HepG2 (cell line): ENCODE results near the gene YY2. TPM values are rescaled to one million over a fixed set of nuclear protein-coding genes. Genes with fewer than 3 reads are reported as not detected.

Source experiments
- ADNP ChIP-seq: sonication (generic); formaldehyde crosslinking; IDR thresholded peaks from 2 replicates; pipeline ENCODE4 v1.4.0; 2020; ENCODE audit warnings: missing genetic modification reagents
- IKZF4 ChIP-seq: sonication (generic); formaldehyde crosslinking; IDR thresholded peaks from 2 replicates; pipeline ENCODE4 v1.5.1; 2020; ENCODE audit warnings: borderline replicate concordance, mild to moderate bottlenecking, low read depth, missing genetic modification reagents; ENCODE audit errors: not compliant biosample characterization
- NRL ChIP-seq: sonication (generic); formaldehyde crosslinking; IDR thresholded peaks from 2 replicates; pipeline ENCODE4 v1.5.0; 2020; ENCODE audit warnings: missing genetic modification reagents, mild to moderate bottlenecking, moderate library complexity, borderline replicate concordance
- SP1 ChIP-seq, 2 experiments: fragments of 450-650 bp in 1 of 2; sonication (generic) in 1 of 2; formaldehyde crosslinking in 1 of 2; IDR thresholded peaks; 2 replicates each; pipeline versions ENCODE4 v1.4.0 to v1.6.1; 2016 to 2020; ENCODE audit warnings: missing genetic modification reagents in 1 of 2
- TAF15 ChIP-seq: fragments of 200-400 bp; formaldehyde crosslinking; IDR thresholded peaks from one replicate; pipeline ENCODE4 v1.6.1; 2018; ENCODE audit warnings: mild to moderate bottlenecking, low read depth, low read length; ENCODE audit not compliant: poor library complexity, severe bottlenecking
- TBX2 ChIP-seq: sonication (generic); formaldehyde crosslinking; IDR thresholded peaks from 2 replicates; pipeline ENCODE4 v1.5.0; 2020; ENCODE audit warnings: missing genetic modification reagents, mild to moderate bottlenecking, borderline replicate concordance
- ZNF205 ChIP-seq: IDR thresholded peaks from 2 replicates; pipeline ENCODE4 v1.6.1; 2018; ENCODE audit warnings: missing biosample characterization, missing genetic modification reagents
- ZNF318 ChIP-seq: sonication (generic); formaldehyde crosslinking; IDR thresholded peaks from 2 replicates; pipeline ENCODE4 v1.4.0; 2020; ENCODE audit warnings: mild to moderate bottlenecking, missing genetic modification reagents
- ZNF710 ChIP-seq: sonication (generic); formaldehyde crosslinking; IDR thresholded peaks from 2 replicates; pipeline ENCODE4 v1.5.0; 2020; ENCODE audit warnings: mild to moderate bottlenecking, missing genetic modification reagents, borderline replicate concordance
- ZNF713 ChIP-seq: sonication (generic); formaldehyde crosslinking; IDR thresholded peaks from 2 replicates; pipeline ENCODE4 v1.4.0; 2020; ENCODE audit warnings: mild to moderate bottlenecking, missing genetic modification reagents
- ZNF850 ChIP-seq: sonication (generic); formaldehyde crosslinking; conservative IDR thresholded peaks from 2 replicates; pipeline ENCODE4 v1.9.0; 2021; ENCODE audit warnings: mild to moderate bottlenecking, missing genetic modification reagents
- polyA plus RNA-seq, 8 experiments: library from polyadenylated mRNA; depleted of rRNA in 3 of 8; stranded (reverse) in 7 of 8; unstranded in 1 of 8; fragments of >200 nt; fragmentation: Illumina TruSeq in 4 of 8; extraction: Trizol in 4 of 8; gene quantifications; 2 replicates each; pipeline versions ENCODE4 v1.2.1 to v1.2.3, GENCODE V29; 2011 to 2016; ENCODE audit warnings: low read depth in 4 of 8, missing spikeins in 1 of 8, mixed read lengths in 1 of 8; ENCODE audit not compliant: insufficient read depth in 1 of 8
- total RNA-seq, 5 experiments: library from RNA; depleted of rRNA; stranded (reverse); fragments of >200 nt; fragmentation: Illumina TruSeq; extraction: Trizol; gene quantifications; 2 replicates each; pipeline ENCODE4 v1.2.3, GENCODE V29; 2016; ENCODE audit warnings: low read depth in 1 of 5
- TF ChIP-seq, protein P1 (sequence below): sonication (generic); formaldehyde crosslinking; IDR thresholded peaks from 2 replicates; pipeline ENCODE4 v1.4.0; 2020; ENCODE audit warnings: missing genetic modification reagents
- TF ChIP-seq, protein P2 (sequence below): IDR thresholded peaks from 2 replicates; pipeline ENCODE4 v1.6.1; 2016; ENCODE audit warnings: mild to moderate bottlenecking

Gene YY2
- total and polyA plus RNA-seq, 2 of the 13 experiments (the other 11 are each of a cell fraction or from before 2014, with no cell fraction given), result 0.34 to 0.44 TPM

- TF ChIP-seq ZNF318 (CRISPR knock-in tag) (no peak), NRL (CRISPR knock-in tag) (peak; percentile 84; the same call in 1 of the 2 replicates), ZNF710 (CRISPR knock-in tag) (no peak), SP1 (IDR thresholded peaks at IDR 0.05) (no peak), SP1 (CRISPR knock-in tag; IDR thresholded peaks at IDR 0.05) (peak; percentile 55; the same call in 1 of the 2 replicates), IKZF4 (CRISPR knock-in tag) (no peak), ZNF850 (CRISPR knock-in tag) (no peak), TBX2 (peak; percentile 60), ADNP (no peak), ZNF713 (CRISPR knock-in tag) (no peak), TAF15 (no peak), ZNF205 (CRISPR knock-in tag) (peak; percentile 69; the same call in 1 of the 2 replicates)
- TF ChIP-seq, protein P1, sequence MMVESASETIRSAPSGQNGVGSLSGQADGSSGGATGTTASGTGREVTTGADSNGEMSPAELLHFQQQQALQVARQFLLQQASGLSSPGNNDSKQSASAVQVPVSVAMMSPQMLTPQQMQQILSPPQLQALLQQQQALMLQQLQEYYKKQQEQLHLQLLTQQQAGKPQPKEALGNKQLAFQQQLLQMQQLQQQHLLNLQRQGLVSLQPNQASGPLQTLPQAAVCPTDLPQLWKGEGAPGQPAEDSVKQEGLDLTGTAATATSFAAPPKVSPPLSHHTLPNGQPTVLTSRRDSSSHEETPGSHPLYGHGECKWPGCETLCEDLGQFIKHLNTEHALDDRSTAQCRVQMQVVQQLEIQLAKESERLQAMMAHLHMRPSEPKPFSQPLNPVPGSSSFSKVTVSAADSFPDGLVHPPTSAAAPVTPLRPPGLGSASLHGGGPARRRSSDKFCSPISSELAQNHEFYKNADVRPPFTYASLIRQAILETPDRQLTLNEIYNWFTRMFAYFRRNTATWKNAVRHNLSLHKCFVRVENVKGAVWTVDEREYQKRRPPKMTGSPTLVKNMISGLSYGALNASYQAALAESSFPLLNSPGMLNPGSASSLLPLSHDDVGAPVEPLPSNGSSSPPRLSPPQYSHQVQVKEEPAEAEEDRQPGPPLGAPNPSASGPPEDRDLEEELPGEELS, result peak; percentile 76
- TF ChIP-seq, protein P2, sequence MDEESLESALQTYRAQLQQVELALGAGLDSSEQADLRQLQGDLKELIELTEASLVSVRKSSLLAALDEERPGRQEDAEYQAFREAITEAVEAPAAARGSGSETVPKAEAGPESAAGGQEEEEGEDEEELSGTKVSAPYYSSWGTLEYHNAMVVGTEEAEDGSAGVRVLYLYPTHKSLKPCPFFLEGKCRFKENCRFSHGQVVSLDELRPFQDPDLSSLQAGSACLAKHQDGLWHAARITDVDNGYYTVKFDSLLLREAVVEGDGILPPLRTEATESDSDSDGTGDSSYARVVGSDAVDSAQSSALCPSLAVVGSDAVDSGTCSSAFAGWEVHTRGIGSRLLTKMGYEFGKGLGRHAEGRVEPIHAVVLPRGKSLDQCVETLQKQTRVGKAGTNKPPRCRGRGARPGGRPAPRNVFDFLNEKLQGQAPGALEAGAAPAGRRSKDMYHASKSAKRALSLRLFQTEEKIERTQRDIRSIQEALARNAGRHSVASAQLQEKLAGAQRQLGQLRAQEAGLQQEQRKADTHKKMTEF (CRISPR knock-in tag), result peak; percentile 79
Observed at GRCh38 chrX:21839334-21840192, 16.2 kb upstream of the YY2 start, which contains the start of gene MBTPS2 (continued).
